GM19193 (cell line): ENCODE results near the gene FBXO47.

Source experiments
- POLR2A ChIP-seq: IDR thresholded peaks from 4 replicates; pipeline ENCODE4 v1.6.1; 2011; ENCODE audit not compliant: insufficient read depth, insufficient read length; ENCODE audit errors: extremely low read depth

The FBXO47 gene

DNA sequence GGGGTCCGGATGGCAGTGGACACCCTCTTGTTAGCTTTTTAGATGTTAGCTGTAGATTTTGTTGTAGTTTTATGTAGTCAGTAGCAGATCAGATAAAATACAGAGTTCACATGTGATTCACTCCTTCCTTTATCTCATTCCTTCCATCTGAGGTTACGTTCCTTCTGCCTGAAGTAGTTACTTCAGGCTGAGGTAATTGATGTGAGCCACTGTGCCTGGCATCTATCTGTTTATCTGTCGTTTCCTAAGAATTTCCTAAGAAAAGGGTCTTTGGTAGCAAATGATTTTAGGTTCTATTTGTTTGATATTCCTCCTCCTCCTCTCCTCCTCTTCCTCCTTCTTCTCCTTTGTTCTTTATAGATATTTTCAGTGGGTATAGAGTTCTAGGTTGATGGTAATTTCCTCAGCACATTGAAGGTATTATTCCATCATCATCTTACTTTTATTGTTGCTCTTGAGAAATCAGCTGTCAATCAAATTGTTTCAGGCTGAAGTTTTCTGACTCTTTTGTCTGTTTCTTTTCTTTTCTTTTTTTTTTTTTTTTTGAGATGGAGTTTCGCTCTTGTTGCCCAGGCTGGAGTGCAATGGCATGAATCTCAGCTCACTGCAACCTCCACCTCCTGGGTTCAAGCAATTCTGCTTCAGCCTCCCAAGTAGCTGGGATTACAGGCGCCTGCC is 29.6 kb upstream of the FBXO47 start:
- no peak for TF ChIP-seq POLR2A

DNA sequence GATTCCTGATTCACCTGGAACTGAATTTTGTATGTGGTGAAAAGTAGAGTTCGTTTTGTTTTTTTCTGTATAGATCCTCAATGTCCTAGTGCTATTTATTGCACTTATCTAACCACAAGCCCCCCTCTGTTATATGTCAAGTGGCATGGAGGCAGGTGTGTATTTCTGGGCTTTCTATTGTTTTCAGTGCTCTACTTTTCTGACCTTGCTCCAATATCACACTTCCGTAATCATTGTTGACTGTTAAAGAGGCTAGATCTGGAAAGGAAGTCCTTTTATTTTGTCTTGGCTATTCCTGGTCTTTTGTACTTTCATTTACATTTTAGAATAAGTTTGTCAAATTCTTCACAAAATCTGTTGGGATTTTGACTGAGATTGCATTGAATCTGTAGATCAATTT is 26.8 kb upstream of the FBXO47 start:
- TF ChIP-seq POLR2A, result no peak

- TF ChIP-seq POLR2A, result no peak
Observed at GRCh38 chr17:38984666-38985065, 17.5 kb upstream of the FBXO47 start.

DNA sequence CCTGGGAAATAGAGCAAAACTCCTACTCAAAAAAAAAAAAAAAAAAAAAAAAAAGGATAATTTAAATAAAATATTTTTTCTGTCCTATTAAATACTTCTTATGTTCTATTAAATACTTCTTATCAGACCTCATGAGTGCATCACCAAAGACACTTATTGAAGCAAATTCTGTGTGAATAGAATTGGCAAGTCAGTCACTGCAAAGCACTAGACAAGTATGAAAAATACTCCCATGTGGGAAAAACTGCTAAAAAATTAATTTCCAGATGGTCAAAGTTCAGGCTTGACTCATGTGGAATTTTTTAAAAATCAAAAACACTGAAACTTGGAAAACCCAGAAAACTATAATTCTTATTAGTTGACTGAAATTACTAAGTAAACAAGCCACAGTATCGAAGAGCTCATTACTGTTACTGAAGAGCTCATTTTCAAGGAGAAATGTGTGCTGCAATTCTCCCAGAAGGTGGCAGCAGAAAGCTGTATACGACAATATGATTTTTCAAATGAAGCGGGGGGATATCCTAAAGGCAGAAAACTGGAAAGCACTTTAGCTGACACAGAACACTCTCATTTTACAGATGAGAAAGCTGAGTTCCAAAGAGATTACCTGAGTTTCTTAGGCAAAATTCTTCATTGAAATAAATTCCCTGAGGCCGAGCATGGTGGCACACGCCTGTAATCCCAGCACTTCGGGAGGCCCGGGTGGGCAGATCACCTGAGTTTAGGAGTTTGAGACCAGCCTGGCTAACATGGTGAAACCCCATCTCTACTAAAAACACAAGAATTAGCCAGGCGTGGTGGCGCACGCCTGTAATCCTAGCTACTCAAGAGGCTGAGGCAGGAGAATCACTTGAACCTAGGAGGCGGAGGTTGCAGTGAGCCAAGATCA is 15.9 kb upstream of the FBXO47 start:
- no peak for TF ChIP-seq POLR2A

DNA sequence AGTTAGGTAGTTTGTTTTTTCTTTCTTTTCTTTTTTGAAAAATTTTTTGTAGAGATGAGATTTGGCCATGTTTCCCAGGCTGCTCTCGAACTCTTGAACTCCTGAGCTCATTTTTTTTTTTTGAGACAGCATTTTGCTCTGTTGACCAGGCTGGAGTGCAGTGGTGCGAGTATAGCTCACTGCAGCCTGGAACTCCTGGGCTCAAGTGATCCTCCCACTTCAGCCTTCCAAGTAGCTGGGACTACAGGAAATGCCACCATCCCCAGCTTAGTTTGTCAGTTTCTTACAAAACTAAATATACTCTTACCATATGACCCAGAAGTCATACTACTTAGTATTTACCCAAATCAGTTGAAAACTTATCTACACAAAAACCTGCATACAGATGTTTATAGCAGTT is 14.4 kb upstream of the FBXO47 start:
- no peak for TF ChIP-seq POLR2A

- TF ChIP-seq POLR2A, result no peak
Observed at GRCh38 chr17:38980490-38981217, 13.5 kb upstream of the FBXO47 start.

DNA sequence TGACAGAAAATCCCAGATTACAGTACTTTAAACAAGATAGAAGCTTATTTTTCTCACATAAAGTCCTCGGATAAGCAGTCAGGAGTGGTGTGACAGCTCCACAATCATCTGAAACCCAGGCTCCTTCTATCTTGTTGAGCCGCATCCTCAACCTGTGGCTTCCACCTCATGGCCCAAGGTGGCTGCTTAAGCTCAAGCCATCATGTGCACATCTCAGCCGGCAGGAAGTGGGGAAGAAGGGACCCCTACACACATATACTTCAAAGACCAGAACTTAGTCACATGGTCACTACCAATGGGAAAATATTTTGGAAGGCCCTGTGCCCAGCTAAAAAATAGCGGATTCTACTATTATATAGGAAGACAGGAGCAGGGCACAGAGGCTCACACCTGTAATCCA is 11.0 kb upstream of the FBXO47 start:
- TF ChIP-seq POLR2A, result no peak

- no peak for TF ChIP-seq POLR2A
Observed at GRCh38 chr17:38970804-38971203, 3.6 kb upstream of the FBXO47 start.

DNA sequence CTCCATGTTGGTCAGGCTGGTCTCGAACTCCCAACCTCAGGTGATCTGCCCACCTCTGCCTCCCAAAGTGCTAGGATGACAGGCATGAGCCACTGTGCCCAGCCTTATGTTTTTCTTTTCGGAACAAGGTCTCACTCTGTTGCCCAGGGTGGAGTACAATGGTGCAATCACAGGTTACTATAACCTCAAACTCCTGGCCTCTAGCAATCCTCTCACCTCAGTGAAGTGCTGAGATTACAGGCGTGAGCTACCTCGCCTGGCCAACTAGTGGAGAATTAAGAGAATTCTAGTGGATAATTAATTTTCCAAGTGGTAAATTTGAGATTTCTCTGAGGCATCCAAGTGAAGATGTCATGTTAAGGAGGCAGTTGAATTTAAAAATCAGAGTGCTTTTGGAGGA is 2.9 kb upstream of the FBXO47 start:
- TF ChIP-seq POLR2A, result no peak

DNA sequence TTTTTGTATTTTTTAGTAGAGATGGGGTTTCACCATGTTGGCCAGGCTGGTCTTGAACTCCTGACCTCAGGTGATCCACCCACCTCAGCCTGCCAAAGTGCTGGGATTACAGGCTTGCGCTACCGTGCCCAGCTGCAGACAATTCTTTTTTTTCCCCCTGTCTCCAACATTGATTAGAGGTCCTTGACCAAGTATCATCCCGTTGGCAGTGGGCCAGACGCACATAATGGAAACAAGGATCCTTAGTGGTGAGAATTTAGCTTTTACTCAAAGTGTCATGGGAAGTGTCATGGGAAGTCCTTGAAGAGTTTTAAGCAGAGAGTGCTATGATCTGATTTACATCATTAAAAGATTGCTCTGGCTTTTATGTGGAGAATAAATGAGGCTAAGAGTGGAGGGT is 2.1 kb upstream of the FBXO47 start:
- TF ChIP-seq POLR2A, result no peak

DNA sequence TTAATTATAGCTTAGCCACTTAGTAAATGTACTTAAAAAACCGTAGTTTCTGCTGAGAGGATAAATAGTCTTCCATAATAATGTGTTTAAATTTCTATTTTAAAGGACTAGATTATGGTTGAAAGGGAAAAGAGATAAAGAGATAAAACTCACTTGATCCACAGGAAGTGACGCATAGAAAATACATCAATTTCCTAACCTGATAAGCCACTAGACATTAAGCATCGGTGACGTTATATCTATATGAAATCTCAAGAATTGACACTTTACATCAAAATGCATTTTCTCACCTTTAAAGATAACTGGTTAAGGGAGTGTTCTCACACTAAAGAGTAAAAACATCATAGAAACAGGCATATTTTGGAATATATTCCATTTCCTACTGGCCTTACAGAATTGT is 5.8 kb downstream of the FBXO47 start:
- no peak for TF ChIP-seq POLR2A

DNA sequence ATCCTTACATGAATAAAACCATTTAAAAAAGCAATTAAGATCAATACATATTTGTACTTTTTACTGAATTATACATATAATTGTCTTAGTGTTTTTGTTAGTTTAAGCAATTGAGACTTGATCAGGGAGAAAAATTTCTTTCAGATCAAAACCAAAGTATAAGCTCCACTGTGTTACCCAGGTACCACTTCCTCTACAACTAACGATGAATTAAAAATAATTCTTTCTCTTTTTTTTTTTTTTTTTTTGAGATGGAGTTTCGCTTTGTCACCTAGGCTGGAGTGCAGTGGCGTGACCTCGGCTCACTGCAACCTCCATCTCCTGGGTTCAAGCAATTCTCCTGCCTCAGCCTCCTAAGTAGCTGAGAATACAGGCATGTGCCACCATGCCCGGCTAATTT is 6.8 kb downstream of the FBXO47 start:
- TF ChIP-seq POLR2A, result no peak

- TF ChIP-seq POLR2A, result no peak
Observed at GRCh38 chr17:38959508-38959907, 7.7 kb downstream of the FBXO47 start.

DNA sequence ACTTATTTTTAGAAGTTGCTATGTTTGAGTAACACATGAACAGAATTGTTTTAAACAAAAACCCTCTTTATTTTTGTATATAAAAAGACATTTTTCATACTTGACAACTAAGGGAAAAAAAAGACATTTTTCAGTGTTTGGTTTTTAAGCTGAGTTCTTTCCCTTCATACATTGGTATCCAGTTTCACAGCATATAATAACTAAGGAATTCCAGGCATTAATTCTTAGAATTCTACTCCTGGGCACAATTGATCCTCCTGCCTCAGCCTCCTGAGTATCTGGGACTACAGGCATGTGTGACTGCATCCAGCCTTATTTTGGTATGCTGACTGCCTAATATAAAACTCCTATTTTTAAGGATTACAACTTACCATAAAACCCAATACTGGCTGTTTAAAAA is 8.4 kb downstream of the FBXO47 start:
- TF ChIP-seq POLR2A, result no peak

DNA sequence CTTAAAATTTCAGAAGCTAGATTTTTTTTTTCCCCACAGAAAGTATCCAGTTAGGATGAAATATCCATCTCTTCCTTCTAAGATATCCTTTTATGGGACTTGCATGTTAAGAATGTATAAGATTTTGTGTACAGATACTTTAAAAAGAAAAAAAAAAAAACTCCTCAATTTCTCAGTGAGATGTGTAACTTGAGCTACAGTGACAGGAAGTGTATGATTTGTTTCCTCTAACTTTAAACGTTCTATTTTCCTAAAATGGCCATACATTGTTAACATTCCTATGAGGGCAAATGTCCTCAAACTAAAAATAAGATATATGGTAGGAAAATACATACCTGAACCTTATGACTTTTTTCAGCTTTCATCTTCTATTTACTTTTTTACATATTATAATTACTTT is 8.9 kb downstream of the FBXO47 start:
- TF ChIP-seq POLR2A, result no peak
